ENCODE results near the gene FMN2.
"Not testable (repeated sequence)": the region's sequence is repeated elsewhere in the genome, so short reads cannot be mapped to it uniquely, and the experiment has no call there.

Gene FMN2

DNA sequence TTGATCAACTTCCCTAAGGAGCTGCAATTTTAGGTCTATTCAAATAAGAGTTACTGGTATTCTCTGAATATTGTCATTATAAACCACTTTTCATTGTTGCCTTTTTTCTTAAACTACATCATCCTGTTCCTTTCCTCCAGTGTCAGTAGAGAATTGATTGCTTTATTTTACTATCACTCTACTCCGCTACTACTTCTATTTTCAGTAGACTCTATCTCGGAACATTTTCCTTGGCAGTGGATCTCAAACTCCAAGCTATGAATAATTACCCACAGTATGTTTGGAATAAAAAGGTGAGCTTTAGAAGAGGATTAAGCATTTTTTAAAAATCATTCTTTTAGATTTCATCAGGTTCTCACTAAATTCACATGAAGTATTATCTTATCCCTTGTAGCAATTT lies 295.4 kb downstream of the FMN2 start:
- no peak for DNase-seq

DNA sequence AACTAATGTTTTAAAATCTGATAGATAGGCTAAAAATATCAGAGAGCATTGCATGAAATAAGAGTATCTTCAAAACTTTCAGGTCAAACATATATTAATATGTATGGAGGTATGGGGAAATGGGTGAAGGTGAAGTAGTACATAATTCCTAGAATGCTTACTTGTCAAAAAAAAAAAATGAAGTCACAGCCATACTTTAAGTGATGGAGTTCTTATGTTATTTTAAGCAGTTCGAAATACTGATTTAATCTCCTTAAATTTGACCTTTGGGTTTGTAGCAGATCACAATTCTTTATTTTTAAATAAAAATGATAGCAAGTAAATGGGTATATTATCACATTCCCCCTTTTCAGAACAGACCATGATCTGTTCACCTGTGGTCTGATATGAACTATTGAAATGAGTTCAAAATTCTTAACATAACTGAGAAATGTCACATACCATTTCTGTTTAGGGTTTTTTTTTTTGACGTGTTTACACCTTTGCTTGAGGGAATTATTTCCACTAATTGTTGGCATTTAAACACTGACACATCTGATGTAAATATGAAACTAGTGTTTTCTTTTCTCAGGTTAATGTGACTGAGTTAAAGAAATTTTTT lies 300.1 kb downstream of the FMN2 start:
- no peak for DNase-seq

DNA sequence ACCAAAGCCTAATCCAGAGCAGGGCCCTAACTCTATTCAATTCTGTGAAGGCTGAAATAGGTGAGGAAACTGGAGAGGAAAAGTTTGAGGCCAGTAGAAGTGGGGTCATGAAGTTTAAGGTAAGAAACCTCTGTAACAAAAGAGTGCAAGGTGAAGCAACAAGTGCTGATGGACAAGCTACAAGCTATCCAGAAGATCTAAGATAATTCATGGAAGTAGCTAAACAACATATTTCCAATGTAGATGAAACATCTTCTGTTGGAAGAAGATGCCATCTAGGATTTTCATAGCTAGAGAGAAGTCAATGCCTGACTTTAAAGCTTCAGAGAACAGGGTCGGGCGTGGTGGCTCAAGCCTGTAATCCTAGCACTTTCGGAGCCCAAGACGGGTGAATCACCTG lies 302.7 kb downstream of the FMN2 start:
- DNase-seq: no peak

DNA sequence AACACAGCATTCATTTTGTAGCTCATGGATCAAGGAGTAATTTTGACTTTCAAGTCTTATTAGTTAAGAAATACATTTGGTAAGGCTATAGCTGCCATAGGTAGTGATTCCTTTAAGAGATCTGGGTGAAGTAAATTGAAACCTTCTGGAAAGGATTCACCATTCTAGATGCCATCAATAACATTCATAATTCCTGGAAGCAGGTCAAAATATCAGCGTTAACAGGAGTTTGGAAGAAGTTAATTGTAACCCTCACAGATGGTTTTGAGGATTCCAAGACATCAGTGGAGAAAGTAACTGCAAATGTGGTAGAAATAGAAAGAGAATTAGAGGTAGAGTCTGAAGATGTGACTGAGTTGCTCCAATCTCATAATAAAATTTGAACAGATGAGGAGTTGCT lies 303.7 kb downstream of the FMN2 start:
- DNase-seq: no peak

DNA sequence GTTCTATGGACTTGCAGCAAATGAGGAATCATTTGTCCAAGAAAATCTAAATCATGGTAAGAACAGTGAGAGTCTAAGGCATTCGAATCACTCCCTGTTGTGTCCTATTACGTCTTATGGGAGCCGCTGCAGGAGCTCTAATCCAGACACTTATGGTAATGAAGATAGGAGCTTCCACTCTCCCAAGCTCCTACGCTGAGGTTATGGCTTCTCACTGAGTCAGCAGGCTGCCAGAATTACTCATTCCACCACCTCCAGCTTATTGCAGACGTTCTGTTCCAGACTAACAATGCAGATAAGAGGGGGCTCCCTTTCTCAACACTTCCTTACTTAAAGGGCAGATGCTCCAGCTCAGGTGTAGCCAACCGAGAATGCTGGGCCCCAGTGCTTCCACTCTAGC lies 307.7 kb downstream of the FMN2 start:
- no peak for DNase-seq

DNA sequence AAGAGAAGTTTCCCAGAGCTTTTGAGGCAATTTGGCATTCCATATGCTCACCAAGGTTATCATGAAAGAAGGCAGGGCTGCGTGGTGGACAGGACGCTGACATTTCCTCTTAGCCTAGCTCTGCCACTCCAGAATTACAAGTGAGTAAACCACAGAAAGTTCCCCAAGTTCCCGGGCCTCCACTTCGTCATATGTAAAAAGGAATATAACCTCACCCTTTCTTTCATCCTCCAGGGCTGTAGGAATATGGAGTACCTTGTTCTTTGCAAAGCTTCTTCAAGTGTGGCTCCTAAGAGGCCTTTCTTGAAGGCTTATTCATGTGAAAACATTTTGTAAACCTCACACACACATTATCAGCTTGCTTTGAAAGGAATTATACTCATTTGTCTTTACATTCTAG lies 310.0 kb downstream of the FMN2 start:
- no peak for DNase-seq

DNA sequence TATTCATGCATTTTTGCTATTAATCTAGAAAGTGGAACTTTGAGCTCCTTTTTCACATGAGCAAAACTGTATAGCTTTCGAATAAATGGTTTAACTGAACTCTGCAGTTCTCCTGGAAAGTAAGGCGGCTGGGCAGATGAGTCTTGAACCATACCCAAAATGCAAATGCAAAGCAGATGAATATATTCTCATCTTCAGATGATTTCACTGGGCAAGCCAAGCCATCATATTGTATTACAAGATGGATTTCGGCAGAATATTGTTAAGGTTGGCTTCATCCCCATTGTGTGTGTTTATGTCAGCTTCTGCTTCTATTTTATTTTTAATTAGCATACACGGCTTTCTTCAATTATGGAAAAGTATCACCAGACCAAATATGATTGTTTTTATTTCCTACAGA lies 310.6 kb downstream of the FMN2 start:
- DNase-seq: no peak

DNA sequence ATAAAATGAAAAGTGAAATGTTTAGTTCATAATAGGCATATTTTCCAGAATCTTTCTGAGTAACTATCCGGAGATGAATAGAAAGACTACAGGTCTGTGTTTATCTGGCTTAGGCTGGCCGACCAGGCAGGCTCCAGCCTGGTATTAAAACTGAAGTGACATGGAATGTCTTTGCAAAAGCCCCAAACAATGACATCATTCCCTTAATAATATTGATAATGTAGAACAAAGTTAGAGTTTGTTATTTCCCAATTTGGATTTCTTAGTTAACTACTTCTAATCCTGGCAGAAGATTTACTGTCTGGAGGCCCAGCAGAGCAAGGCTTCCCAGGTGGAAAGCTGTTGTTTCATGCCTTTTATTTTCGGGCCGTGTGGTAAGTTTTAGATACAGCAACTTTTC lies 312.6 kb downstream of the FMN2 start:
- DNase-seq: no peak

DNA sequence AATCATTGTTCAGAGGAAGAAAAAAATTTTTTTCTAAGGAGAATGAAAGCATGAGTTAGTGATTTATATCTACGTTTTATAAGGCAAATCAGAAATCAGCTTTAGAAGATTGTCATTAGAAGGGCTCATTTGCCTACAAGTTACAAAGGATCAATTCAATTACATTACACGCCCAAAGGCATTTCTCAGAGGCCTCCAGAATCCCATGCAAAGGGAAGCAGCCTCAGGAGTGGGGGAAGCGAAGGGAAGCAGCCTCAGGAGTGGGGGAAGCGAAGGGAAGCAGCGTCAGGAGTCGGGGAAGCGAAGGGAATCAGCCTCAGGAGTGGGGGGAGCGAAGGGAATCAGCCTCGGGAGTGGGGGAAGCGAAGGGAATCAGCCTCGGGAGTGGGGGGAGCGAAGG lies 314.1 kb downstream of the FMN2 start:
- no peak for DNase-seq

DNA sequence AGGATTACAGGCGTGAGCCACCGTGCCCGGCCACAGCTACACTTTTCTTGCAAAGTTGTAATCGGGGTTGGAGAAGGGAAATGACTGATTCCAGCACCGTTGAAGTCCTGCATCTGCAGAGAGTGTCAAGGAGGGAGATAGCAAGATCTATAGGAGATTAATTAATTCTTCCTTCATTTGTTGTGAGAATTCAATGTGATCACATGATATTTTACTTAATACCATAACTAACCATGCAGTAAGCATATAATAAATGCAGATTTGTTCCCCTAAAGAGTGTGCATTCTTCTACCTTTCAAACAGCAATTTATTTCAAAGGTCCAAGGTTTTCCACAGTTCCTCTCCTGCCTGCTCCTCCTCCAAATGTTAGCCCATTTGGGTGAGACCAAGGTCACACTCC lies 315.7 kb downstream of the FMN2 start:
- no peak for DNase-seq

DNA sequence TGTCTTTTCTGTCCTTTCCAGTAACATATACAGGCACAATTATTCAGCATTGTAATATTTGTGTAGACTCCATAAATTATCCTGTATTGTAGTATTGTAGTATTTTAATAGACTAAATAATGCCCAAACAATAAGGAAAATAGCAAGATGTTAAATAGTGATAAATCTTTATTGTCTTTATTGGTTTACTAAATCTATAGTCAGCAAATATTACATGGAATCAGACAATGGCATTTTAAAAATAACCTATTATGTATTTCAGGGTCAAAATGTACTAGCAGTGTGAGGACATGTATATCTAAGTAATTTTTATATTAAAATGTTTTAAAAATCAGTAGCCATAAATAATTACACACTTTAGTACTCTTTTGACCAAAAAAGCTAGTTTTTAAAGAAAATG lies 317.9 kb downstream of the FMN2 start:
- no peak for DNase-seq

DNA sequence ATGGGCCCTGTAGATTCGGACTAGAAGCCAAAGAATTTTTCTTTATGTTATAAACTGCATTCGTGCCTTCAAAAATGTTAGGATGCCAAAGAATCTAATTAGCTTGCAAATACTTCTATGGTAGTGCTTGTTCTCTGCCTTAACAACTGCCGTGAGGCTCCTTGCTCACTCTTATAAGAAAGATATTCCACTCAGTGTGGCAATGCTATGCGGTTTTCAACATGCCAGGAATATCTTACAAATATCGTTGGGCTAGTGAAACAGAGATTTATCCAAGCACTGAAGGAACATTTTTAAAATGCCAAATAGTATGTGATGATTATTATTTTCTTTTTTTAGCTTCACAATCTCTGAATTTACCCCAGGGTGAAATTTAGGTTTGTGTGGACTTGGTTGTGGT lies 322.0 kb downstream of the FMN2 start:
- DNase-seq: no peak

DNA sequence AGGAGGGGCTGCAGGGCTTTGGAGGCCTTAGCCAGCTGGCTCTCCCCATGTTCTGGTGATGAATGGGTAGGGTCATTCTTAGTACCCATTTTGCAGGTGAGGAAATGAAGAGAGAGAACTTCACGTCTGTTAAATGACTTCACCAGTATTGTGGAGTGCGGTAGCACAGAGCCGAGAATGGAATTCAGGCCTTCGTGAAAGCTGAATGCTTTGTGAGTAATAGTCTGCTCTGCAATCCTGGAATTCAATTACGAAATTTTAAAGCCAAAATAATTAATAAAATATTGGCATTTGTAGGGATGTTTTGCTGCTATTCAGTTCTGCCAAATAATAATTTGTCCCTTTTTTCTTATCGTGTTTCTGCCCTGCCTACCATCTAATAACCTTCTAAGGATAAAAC lies 322.6 kb downstream of the FMN2 start:
- DNase-seq: no peak

DNA sequence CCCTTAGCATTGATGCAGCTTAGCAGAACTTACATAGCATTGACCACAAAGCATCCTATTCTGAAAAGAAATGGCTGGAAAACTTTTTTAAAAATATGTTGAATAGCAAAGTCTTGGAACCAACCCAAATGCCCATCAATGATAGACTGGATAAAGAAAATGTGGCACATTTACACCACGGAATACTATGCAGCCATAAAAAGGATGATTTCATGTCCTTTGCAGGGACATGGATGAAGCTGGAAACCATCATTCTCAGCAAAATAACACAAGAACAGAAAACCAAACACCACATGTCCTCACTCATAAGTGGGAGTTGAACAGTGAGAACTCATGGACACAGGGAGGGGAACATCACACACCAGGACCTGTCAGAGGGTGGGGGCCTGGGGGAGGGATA lies 323.3 kb downstream of the FMN2 start:
- DNase-seq: not testable (repeated sequence)

DNA sequence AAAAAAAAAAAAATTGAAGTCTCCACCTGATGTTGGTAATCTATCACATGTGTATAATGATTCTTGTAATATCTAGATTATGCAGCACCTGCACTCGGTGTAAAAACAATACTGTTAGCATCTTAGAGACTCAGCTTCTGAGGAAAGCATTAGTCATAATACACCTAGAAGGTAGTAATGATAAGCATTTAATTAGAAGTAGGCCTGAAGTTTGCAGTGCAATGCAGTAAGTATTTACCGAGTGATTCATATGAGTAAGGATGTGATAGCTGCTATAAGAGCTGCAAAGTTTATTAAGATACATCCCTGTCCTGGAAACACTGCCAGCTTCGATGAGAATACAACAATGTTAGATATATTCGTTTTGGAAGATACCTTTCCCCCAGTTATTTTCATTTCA lies 323.8 kb downstream of the FMN2 start:
- no peak for DNase-seq

DNA sequence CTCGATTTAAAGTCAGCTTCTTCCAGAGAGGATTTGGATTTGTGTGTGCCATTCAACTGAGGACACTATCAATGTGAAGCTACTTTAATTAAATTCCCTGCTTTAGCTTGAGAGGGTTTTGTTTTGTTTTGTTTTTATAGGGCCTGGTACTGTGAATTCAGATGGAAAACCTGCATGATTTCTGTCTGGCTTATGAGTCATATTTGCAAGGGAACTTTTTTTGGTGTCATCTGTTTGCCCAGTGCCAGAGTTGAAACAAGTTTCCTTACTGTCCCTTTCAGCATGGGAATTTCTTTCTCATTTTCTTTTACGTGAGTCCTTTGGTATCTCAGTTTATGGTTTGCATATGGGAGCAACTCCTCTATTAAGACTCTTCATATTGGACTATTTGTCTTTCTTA lies 325.6 kb downstream of the FMN2 start:
- no peak for DNase-seq

DNA sequence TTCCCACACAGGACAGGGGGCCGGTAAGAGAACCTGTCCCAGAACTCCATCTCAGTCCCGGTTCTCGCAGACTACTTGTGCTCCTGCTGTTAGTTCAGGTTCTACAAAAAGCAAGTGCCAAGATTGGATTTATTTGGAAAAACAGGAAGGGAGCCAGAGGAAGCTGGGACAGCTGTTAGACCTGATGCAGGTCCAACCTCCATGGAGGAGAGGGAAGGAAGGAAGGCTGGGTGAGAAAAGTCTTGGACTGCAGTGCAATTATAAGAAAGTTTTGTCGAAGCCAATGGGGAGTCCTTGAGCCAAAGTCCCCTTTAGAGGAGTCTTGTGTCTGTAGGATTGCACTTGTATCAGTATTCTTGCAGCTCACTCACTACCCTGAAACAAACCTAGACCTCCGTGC lies 329.1 kb downstream of the FMN2 start:
- DNase-seq: no peak

DNA sequence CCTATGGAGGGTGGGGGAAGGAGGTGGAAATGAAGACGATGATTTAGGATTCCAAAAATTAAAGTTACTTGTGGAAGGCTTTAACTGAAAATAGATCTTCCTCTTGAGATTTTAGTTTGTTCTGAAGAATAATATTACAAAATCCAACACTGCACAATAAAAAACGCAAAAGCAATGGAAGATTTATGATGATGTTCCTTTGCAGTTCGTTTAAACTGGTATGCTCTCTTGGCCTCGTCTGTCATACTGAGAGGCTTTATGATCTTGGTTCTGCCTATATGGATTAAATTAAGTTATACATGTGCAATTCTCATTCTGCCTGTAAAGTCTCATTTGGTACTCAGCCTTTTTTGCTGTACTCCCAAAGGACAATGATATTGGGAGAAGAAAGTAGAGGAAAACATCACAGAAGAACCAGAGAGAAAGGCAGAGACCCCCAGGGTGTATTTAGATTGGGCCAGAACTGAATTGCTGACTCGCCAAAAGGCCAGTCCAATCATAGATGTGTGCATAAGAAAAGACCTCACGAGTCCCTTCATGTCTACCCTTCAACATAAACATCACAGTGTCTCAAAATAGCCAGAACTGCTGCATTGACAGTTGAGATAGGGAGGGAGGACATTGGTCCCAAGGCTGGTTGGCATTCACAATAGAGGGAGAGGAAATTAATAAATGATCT lies 331.7 kb downstream of the FMN2 start:
- no peak for DNase-seq

DNA sequence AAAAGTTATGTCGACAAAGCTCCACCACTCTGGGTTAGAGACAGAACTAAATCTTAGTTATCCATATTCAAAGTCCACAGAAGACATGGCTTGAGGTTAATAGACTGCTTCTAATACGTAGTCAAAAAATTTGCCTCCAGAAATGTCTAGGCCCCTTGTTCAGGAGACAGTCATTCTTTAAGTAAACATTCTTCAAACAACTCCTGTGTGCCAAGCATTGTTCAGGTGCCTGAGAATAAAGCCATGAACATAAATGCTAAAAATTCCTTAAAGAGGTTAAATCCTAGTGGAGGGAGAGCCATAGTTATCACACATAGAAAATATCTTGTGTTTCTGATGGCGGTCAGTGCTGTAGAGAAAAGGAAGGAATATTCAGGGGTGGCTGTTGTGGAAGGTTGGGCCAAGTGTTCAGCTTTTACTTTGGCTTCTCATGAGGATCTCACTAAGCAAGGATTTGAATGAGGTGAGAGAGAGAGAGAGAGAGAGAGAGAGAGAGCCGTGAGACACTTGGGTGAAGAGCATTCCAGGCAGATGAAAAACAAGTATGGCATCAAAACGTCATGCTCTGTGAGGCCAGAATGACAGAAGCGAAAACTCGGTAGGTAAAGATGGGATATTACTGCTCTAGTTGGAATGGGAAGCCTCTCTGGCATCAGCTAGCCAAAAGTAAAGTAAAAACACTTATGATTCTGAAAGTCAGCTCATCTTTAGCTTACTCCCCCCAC lies 333.2 kb downstream of the FMN2 start:
- no peak for DNase-seq

DNA sequence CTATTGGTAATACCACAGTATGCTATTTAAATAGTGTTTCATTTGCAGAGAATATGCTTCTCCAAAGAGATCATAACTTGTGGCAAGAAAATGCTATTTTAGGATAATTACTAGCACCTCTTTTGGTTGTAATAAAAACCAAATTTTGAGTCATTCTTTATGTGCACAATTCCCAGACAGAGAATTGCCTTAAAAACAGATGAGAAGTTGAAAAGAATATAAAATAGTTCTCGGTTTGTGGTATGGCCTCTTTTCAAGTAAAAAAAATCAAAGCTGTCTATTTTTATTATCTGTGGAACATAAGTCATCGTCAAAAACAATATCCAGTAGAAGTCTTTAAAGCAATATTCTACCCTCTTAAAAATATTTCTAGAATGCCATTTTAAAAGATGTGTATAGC lies 334.4 kb downstream of the FMN2 start:
- DNase-seq: no peak

DNA sequence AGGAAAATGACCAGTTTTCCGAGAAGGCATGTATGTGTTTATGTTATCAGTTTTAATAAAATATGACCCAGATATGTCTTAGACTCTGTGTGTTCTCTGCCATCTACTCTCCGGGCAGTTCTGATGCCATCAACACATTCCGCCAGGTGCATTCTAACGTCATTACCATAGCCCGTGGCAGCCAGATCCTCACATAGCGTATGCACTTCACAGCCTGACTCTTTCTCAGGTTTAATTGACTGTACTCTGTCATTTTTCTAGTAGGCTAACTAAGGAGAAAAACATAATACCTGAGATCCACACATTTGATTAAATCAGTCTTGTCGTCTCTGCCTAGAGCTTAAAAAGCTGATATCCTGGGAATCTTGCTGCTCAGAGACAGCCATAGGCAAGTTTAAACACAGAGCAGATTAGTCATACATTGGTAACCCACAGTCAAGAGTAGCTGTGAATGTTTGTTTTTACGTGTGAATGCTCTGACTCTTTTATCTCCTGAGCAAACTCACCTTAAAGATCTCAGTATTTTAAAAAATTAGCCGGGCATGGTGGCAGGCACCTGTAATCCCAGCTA lies 344.4 kb downstream of the FMN2 start:
- no peak for DNase-seq

DNA sequence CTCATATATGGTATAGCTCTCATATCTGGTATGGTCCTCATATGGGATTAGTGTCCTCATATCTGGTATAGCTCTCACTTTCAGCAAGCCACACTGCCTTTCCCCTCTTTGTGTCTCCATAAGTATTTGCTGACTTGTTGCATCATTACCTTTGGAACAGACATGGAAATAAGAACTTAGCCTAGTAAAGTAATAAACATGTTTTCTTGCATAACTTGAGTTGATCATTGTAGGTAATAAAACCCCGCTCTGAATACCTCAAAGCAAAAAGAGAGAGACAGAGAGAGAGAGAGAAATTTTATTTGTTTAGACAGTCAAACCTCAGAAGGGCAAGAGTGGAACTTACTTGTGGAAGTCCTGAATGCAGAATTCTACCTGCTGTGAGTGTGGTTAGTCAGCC lies 350.0 kb downstream of the FMN2 start:
- DNase-seq: no peak

DNA sequence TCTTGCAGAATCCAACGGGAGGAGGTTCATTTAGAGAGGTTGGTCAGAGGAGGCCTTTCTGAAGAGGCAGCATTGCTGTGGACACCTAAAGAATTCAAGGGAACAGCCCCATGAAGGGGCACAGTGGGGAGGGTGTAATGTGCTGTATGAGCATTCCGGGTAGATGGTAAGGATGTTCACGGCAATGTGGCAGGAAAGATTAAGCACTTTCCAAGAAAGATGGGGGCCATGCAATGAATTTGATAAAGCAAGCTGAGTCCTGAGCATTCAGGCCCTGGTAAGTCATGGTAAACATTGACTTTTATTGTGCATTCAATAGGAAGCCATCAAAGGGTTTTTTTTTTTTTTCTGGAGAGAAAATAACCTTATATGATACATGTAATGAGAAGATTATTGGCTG lies 353.7 kb downstream of the FMN2 start:
- DNase-seq: no peak

DNA sequence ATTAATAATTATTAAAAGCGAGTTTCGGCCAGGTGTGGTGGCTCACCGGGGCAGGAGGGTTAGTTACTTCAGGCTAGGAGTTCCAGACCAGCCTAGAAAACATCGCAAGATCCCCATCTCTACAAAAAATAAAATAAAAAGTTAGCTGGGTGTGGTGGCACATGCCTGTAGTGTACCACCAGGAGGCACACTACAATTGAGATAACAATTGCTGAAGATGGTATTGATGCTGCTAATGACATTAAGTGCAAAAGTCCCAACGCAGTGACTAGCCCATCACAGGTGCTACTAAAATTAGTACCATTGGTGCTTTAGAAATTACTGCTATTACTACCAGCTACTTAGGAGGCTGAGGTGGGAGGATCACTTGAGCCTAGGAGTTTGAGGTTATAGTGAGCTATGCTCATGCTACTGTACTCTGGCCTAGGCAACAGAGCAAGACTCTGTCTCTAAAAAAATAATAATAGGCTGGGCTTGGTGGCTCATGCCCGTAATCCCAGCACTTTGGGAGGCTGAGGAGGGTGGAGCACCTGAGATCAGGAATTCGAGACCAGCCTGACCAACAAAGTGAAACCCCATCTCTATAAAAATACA lies 363.6 kb downstream of the FMN2 start:
- no peak for DNase-seq

Data from NCI-H524 treated with DMSO at 0.1 percent for 48 hours (cell line).